Keratinocyte (primary cell): ENCODE results near the gene OGDH.

Experiments used
- EZH2 ChIP-seq: IDR thresholded peaks from one replicate; pipeline ENCODE4 v1.6.1; 2012; ENCODE audit warnings: inconsistent platforms, mild to moderate bottlenecking, low read length, moderate library complexity
- TF ChIP-seq, protein P1 (sequence below), 3 experiments: IDR thresholded peaks in 1 of 3; conservative IDR thresholded peaks in 1 of 3; optimal IDR thresholded peaks in 1 of 3; 2 replicates in 2 of 3; 3 replicates in 1 of 3; pipeline versions ENCODE3 to v1.5.1; 2011; ENCODE audit warnings: low read length in 3 of 3, mild to moderate bottlenecking in 3 of 3, moderate library complexity in 2 of 3, control low read depth in 1 of 3, inconsistent platforms in 1 of 3; ENCODE audit not compliant: insufficient read depth in 2 of 3; ENCODE audit errors: extremely low read depth in 1 of 3

DNA sequence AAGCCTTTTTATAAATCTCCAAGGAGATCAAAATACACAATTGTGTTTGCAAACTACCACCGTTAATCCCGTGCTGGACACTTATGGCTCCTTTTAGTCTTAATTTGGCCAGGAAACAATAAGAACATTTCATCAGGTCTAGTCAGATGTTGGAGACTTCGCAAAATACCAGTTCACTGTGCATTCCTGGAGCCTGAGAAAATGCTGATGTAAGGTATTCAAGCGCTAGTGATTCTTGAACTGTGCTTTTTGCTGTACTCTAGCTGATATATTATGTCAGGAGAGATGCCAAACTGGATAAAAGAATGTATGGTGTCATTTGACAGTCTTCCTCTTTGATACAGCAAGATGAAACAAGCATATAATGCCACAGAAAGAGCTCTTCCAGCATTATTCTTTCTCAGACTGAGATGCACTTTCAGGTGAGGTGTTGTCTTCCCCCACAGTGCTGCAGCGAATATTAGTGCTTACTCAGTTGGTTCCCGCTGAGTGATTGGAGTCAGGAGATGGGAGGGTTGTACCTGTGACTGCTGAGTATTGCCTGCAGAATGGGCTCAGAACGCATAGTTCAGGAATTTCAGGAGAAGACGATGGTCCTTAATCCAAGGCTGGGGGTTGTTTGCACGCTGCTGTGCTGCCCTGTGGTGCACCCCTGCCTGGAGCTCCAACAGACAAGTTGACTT is 59.2 kb downstream of the OGDH start:
- TF ChIP-seq, protein P1, sequence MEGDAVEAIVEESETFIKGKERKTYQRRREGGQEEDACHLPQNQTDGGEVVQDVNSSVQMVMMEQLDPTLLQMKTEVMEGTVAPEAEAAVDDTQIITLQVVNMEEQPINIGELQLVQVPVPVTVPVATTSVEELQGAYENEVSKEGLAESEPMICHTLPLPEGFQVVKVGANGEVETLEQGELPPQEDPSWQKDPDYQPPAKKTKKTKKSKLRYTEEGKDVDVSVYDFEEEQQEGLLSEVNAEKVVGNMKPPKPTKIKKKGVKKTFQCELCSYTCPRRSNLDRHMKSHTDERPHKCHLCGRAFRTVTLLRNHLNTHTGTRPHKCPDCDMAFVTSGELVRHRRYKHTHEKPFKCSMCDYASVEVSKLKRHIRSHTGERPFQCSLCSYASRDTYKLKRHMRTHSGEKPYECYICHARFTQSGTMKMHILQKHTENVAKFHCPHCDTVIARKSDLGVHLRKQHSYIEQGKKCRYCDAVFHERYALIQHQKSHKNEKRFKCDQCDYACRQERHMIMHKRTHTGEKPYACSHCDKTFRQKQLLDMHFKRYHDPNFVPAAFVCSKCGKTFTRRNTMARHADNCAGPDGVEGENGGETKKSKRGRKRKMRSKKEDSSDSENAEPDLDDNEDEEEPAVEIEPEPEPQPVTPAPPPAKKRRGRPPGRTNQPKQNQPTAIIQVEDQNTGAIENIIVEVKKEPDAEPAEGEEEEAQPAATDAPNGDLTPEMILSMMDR (optimal IDR thresholded peaks at IDR 0.05 in 1 of 3, IDR thresholded peaks at IDR 0.05 in 1 of 3, conservative IDR thresholded peaks at IDR 0.05 in 1 of 3; ENCODE audit: extremely low read depth in 1 of 3, insufficient read depth in 2 of 3, low read length in 3 of 3): no peak
- no peak for TF ChIP-seq EZH2
